ENCODE results near the gene DBNL. TPM values are rescaled to one million over a fixed set of nuclear protein-coding genes. Genes with fewer than 3 reads are reported as not detected.

The DBNL gene
- total and polyA plus RNA-seq, 2 of the 13 experiments (the other 11 are each of a cell fraction or from before 2014, with no cell fraction given), result 20.8 to 35.1 TPM

GRCh38 chr7:44082541-44083207 is 38.2 kb downstream of the DBNL start (continued):
- TF ChIP-seq ZSCAN5A (CRISPR knock-in tag; IDR thresholded peaks at IDR 0.05; ENCODE audit: borderline replicate concordance) (no peak), E2F5 (CRISPR knock-in tag; conservative IDR thresholded peaks at IDR 0.05) (no peak), KLF13 (CRISPR knock-in tag; IDR thresholded peaks at IDR 0.05) (no peak), ARID2 (CRISPR knock-in tag; IDR thresholded peaks at IDR 0.05; ENCODE audit: borderline replicate concordance) (no peak), BATF2 (CRISPR knock-in tag; IDR thresholded peaks at IDR 0.05) (no peak), ZNF10 (CRISPR knock-in tag; IDR thresholded peaks at IDR 0.05; ENCODE audit: borderline replicate concordance, low read depth) (no peak), CC2D1A (CRISPR knock-in tag; IDR thresholded peaks at IDR 0.05) (no peak), ZNF646 (CRISPR knock-in tag; IDR thresholded peaks at IDR 0.05) (no peak), TMF1 (CRISPR knock-in tag; IDR thresholded peaks at IDR 0.05; ENCODE audit: low read depth) (no peak), ZNF382 (CRISPR knock-in tag; IDR thresholded peaks at IDR 0.05; ENCODE audit: borderline replicate concordance) (no peak), LRRFIP1 (CRISPR knock-in tag; conservative IDR thresholded peaks at IDR 0.05) (no peak), KMT2A (CRISPR knock-in tag; IDR thresholded peaks at IDR 0.05) (no peak), ZNF616 (CRISPR knock-in tag; IDR thresholded peaks at IDR 0.05; ENCODE audit: low read depth) (no peak), CBX5 (CRISPR knock-in tag; IDR thresholded peaks at IDR 0.05; ENCODE audit: borderline replicate concordance) (no peak), ZFYVE20 (CRISPR knock-in tag; IDR thresholded peaks at IDR 0.05; ENCODE audit: borderline replicate concordance, low read depth) (no peak), SIN3A (IDR thresholded peaks at IDR 0.05; ENCODE audit: borderline replicate concordance, low read depth, low read length) (peak; percentile 55; the same call in 1 of the 2 replicates), ZBTB21 (CRISPR knock-in tag; IDR thresholded peaks at IDR 0.05) (no peak)
